HG03196 (cell line): ENCODE results near the gene SLIT1.

Experiments used
- ATAC-seq: cut with Tn5 transposase; IDR thresholded peaks from one replicate; pipeline ENCODE4 v1.9.1; 2021; ENCODE audit not compliant: unreplicated experiment

SLIT1 gene

DNA sequence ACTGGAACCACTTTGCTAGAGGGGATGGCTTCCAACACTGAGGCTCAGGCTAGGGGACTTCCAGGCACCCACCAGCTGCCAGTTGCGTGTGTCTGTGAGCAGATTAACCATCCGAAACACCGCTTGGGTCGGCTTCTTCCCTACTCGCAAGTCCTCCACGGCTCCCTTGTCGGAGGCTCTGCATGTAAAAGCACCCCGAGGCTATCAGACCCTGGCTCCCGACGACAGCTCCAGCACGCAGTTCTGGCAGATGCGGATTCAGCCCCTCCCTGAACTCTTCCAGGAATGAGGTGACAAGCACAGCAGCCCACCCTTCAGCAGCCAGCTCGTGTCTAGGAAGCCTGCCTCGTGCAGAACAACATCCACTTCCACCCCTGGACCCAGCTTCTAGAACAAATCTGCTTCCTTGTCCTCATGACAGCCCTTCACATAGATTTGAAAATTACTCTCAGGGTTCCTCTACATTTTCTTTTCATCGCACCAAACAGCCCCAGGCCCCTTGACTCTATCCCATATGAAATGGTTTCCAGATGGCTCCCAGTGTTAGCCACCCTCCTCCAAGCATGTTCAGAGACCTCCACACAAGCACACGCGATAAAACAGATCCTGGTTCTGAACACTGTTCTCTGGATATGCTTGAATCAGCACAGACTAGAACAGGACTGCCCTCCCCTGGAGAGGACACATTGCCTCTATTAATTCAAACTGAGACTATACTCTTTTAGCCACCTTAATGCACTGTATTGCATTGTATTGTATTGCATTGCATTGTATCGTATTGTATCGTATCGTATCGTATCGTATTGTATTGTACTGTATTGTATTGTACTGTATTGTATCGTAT is 44.6 kb downstream of the SLIT1 start:
- ATAC-seq, result no peak

GRCh38 chr10:97140049-97140846 is 45.5 kb downstream of the SLIT1 start:
- no peak for ATAC-seq

DNA sequence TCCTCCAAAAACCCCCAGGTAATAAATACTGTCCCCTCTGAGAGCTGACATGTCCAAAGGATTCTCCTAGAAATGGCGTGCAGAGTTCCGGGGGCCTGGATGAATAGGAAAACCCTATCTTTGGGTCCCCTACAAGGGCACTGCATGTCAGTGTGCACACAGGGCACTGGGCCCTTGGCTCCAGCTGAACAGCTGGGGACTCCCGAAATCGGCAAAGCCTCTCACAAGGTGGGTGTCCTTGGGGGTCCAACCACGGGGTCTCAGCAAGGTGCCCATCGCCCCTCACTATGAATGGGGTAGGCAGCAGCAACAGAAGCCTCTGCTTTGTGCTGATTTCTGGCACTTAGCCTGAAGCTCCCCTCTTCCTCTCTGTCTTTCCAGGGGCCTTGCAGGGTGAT is 46.1 kb downstream of the SLIT1 start:
- no peak for ATAC-seq

- ATAC-seq, result no peak
Measured at GRCh38 chr10:97138846-97139245, 46.9 kb downstream of the SLIT1 start.

DNA sequence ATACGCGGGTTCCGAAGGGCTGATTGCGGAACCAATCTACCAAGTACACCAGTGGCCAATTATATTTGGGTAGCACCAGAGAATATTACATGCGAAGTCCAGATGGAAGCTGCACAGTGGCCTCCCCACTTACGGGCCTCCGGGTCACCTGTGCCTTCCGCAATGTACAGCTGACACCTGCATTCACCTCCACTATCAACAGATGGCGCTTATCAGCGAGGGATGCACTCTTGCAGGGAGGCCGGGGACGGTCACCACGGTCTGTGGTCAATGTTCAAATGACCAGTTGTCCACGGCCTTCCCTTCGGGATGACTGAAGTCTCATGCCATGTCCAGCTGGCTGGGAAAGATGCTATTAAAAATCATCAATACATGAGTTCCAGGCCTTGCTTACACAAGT is 47.6 kb downstream of the SLIT1 start:
- ATAC-seq, result no peak

DNA sequence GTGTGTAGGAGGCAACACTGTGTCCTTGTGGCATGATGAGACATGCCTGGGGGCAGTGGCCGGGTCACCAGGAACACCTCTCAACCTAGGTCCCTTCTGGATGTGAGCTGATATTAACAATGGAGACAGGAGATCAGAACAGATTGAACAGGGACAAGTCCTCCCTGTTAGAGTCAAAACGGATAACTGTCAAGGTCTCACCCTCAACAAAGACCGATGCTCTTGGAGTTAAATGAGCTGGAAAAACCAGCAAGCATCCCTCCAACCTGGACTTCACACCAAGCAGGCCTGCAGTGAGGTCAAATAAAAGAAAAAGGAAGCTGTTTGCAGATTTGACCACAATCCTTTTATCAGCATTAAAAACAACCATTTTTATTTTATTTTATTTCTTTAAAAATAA is 49.0 kb downstream of the SLIT1 start:
- no peak for ATAC-seq

DNA sequence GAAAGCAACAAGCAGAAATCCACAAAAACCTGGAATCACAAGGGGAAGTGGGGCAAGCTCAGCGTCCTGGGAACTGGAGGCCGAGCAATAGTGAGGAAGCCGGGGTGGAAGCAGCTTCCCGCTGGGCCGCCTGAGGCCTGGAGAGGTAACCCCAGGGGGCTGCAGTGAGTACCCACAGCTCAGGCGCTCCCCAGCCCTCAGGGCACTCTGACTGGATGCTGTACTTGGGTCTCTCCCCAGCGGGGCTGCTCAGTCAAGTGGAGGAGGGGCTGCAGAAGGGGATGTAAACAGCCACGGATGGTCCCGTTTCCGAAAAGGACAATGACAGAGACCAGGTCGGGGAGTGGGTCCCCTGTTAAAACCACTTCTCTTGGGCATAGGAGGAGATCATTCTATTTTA is 50.3 kb downstream of the SLIT1 start:
- ATAC-seq, result no peak

DNA sequence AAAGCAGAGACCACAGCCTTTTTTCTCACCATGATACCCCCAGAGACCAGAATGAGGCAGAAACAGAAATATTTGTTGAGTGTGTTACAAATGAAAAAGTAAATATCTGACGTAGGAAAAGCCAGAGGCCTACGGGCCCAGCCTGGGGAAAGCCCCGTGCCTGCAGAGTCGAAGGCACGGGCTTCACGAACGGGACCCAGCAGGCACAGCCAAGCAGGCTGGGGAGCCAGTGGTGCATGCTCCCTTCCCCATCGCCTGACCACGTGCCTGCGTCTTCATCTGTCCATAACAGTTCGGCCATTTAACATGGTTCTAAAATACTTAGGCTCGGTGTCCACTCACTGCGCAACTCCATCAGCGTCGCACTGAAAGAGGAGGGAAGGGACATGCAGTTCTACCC is 50.8 kb downstream of the SLIT1 start:
- ATAC-seq, result no peak

DNA sequence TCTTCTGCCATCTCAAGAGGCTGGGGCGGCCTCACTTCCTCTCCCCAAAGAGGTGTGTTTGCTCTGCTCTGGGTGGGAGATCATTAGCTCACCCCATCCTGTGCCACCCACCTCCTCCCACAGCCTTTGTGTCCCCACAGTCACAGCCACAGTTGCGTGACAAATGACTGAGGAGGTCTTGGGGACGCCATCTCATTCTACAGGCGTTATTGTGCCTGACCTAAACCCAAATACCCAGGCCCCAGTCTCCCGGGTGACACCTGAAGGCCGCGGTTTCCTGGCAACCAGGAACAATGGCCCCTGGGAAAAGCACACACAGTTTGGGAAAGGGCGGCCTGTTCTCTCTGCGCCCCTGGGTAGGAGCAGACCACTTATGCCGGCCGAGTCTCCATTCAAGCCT is 51.6 kb downstream of the SLIT1 start:
- ATAC-seq, result no peak

DNA sequence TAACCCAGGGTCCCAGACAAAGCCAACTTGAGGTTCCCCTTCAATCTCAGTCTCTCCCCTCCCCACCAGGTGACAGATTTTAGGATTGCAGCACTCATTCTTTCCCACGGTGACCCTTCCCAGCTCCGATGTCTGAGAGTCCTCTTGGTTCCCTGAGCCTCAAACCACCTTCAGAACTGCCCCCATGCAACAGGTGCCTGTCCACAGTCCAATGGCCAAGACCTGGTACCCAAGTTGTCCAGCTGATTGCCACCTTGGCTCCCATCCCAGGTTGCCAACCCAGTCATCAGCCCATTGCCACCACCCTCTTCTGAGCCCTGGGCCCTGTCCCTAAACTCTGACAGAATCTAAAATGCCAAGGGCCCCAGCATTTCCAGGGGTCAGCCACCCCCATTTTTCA is 53.5 kb downstream of the SLIT1 start:
- no peak for ATAC-seq

- no peak for ATAC-seq
Measured at GRCh38 chr10:97131666-97132065, 54.1 kb downstream of the SLIT1 start.

- ATAC-seq, result no peak
Measured at GRCh38 chr10:97131181-97131628, 54.6 kb downstream of the SLIT1 start.

DNA sequence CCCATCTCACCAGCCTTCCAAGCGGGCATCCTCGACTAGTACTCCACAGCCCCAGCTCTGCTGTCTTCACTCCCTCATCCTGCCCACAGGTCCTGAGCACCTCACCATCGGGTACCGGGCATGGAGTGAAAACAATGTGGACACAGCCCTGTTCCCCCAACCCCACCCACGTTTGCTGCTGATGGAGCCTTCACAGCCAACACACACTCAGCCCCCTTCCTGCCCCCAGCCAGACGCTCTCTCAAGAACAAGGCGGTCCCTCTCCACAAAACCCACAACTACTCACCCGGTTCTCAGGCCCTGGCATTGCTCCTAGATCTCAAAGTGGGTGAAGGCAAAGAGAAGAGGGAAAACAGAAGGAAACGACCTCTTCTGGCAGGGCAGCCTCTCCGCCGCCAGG is 56.1 kb downstream of the SLIT1 start:
- no peak for ATAC-seq

DNA sequence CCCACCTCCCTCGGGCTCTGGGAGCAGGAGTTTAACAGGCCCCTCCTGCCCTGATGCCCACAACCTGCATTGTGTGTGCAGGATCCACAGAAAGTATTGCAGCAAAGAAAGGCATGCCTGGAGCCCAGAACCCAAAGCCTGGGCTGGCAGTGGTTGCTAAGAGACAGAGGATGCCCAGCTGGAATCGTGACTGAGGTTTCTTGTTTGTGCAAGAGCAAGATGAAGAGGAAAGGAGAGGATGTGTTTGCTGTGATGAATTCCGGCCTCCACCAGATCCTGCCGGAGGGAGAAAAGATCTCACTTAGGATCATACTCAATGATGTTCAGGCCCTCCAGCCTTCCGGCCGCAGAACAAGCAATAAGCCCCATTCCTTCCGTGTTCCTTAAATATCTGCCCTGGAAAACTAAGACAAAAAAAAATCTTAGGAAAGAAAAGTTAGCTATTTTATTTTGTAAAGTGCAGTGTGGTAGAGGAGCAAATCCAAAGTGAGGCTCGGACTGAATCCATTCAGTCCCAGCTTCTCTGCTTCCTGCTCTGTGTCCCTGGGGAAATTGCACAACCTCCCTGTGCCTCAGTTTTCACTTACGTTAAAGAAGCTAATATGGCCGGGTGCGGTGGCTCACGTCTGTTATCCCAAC is 57.1 kb downstream of the SLIT1 start:
- ATAC-seq, result no peak

GRCh38 chr10:97128039-97128492 is 57.7 kb downstream of the SLIT1 start:
- ATAC-seq, result no peak

DNA sequence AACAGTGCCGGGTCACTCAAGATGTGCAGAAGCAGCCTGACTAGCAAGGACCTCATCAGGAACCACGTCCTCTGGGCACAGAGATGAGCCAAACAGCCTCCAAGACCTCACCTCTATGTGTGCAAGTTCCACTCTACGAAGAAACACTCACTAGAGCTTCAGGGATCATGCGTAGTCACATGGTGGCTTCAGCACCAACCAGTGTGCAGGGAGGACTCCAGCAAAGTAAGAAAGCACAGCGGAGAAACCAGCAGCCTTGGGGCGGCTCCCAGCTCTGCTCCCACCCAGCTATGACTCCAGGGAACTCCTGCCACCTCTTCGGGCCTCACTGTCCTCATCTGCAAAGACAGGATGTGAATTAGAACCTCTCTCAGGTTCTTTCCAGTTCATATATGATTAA is 58.2 kb downstream of the SLIT1 start:
- ATAC-seq, result no peak

- no peak for ATAC-seq
Measured at GRCh38 chr10:97124211-97124610, 61.5 kb downstream of the SLIT1 start.

DNA sequence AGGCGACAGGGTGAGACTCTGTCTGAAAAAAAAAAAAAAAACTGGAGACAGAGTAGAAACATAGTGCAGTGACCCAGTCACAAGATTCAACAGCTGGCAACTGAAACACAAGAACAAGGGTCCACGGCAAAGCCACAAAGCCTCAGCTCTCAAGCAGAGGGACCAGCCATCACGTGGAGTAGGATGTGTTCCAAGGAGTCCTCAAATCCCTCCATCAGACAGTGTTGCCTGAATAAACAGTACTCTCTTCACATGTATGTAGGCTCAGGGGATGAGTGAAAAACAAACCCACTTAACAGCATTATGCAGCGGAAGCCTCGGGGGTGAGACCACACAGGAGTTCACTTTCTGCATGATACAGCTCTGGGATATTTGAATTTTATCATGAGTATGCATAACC is 62.0 kb downstream of the SLIT1 start:
- ATAC-seq, result no peak

- ATAC-seq, result no peak
Measured at GRCh38 chr10:97121041-97121440, 64.7 kb downstream of the SLIT1 start.

DNA sequence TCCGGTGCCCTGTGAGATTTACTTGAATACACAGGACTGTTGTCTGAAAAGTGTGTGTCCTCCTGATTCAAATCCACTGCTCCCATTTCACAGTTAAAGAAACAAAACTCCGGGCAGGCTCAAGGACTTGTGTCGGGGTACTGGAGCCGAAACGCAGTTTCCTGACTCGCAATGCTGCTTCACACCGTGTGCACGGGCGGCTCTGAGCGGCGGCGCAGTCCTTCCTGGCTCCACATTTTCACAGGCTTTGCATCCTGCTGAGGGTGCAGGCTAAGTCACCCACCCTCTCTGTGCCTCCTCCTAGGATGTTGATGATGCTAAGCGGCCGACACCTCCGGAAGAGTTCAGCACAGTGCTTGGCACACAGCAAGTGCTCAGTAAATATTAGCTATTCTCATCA is 65.4 kb downstream of the SLIT1 start:
- ATAC-seq, result no peak

GRCh38 chr10:97119058-97119745 is 66.6 kb downstream of the SLIT1 start:
- ATAC-seq, result no peak
